Adrenal gland (tissue), 5 donors: Measurements from ENCODE around the gene AGPS.

Experiments used
- POLR2A ChIP-seq, 2 donors: fragments of 450-650 bp; IDR thresholded peaks; one replicate each; pipeline ENCODE4 v1.6.1; 2017; ENCODE audit warnings: antibody characterized with exemption in 2 of 2, mild to moderate bottlenecking in 2 of 2, moderate library complexity in 1 of 2
- TF ChIP-seq, protein P1 (sequence below), 6 experiments: fragments of 450-650 bp in 4 of 6; fragments of 200-600 bp in 2 of 6; sonication (generic) in 1 of 6; IDR thresholded peaks; 1 replicate in 5 of 6; 2 replicates in 1 of 6; pipeline versions ENCODE4 v1.5.1 to v1.8.0; 2016 to 2021; ENCODE audit warnings: antibody characterized with exemption in 6 of 6, mild to moderate bottlenecking in 2 of 6, moderate library complexity in 1 of 6
- donor health status: DM: no; HTN: no; CAD: no.

DNA sequence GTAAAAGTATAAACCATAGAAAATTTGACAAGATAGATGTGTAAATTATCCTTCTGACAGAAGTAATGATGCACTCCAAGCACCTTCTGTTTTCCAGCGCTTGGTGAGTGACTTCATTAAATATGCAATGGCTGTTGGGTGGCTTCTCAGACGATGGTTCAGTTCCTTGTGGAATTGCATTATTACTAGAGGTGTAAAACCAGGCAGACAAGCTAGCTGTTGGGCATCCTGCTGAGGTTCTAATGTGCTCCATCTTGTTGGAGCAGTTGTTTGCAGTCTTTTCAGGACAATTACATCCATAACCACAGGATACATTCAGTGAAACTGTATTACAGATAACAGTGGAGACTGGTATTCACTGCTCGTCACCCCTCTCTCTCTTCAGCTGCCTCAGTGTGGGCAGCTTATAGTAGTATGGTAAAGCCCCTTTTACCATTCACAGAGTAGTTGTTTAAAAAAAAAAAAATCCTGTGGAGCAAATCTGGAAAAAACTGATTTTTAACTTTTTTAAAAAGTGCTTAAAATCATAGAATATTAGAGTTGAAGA is 143.5 kb downstream of the AGPS start:
- TF ChIP-seq, protein P1, sequence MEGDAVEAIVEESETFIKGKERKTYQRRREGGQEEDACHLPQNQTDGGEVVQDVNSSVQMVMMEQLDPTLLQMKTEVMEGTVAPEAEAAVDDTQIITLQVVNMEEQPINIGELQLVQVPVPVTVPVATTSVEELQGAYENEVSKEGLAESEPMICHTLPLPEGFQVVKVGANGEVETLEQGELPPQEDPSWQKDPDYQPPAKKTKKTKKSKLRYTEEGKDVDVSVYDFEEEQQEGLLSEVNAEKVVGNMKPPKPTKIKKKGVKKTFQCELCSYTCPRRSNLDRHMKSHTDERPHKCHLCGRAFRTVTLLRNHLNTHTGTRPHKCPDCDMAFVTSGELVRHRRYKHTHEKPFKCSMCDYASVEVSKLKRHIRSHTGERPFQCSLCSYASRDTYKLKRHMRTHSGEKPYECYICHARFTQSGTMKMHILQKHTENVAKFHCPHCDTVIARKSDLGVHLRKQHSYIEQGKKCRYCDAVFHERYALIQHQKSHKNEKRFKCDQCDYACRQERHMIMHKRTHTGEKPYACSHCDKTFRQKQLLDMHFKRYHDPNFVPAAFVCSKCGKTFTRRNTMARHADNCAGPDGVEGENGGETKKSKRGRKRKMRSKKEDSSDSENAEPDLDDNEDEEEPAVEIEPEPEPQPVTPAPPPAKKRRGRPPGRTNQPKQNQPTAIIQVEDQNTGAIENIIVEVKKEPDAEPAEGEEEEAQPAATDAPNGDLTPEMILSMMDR (IDR thresholded peaks at IDR 0.05), result no peak
- TF ChIP-seq POLR2A (IDR thresholded peaks at IDR 0.05), result no peak
